Measurements from ENCODE around the gene POU6F1.

DNA sequence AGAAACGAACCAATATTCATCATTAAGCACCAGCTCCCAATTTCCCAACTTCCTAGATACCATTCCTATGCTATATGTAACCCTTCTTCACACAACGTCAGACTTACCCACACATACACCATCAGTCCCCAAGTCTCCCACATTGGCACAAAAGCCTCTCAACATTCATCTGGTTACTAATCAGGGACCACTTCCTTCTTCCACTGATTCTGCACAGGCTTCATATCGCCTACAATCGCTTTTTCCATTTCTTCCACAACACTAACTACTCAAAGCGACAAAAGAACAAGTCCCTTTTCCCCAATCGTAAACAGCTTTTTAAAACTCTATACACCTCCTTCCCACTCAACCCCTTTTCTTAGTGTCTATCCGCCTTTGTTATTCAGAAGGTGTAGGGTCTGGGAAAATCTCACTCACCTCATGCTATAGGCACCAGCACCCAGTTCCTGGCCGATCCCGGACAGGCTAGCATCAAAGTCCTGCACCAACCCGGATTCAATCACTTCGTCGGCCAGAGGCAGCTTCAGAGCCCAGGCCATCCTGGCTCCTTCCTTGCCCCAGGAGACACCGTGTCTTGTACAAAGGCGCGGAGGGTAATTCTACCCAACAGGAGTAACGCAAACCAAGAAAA, 45.9 kb downstream of the POU6F1 start:
- no peak for TF ChIP-seq POLR2AphosphoS5 (IDR thresholded peaks at IDR 0.05; ENCODE audit: low read depth, low read length)
- TF ChIP-seq, protein P1, sequence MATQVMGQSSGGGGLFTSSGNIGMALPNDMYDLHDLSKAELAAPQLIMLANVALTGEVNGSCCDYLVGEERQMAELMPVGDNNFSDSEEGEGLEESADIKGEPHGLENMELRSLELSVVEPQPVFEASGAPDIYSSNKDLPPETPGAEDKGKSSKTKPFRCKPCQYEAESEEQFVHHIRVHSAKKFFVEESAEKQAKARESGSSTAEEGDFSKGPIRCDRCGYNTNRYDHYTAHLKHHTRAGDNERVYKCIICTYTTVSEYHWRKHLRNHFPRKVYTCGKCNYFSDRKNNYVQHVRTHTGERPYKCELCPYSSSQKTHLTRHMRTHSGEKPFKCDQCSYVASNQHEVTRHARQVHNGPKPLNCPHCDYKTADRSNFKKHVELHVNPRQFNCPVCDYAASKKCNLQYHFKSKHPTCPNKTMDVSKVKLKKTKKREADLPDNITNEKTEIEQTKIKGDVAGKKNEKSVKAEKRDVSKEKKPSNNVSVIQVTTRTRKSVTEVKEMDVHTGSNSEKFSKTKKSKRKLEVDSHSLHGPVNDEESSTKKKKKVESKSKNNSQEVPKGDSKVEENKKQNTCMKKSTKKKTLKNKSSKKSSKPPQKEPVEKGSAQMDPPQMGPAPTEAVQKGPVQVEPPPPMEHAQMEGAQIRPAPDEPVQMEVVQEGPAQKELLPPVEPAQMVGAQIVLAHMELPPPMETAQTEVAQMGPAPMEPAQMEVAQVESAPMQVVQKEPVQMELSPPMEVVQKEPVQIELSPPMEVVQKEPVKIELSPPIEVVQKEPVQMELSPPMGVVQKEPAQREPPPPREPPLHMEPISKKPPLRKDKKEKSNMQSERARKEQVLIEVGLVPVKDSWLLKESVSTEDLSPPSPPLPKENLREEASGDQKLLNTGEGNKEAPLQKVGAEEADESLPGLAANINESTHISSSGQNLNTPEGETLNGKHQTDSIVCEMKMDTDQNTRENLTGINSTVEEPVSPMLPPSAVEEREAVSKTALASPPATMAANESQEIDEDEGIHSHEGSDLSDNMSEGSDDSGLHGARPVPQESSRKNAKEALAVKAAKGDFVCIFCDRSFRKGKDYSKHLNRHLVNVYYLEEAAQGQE (IDR thresholded peaks at IDR 0.05; ENCODE audit: insufficient read depth in 1 of 2, low read depth in 2 of 2, low read length in 2 of 2): no peak
- TF ChIP-seq TAF1 (IDR thresholded peaks at IDR 0.05; ENCODE audit: borderline replicate concordance, insufficient read depth, low read length): no peak
- TF ChIP-seq SIN3A (IDR thresholded peaks at IDR 0.05; ENCODE audit: borderline replicate concordance, insufficient read depth, low read length): no peak
- TF ChIP-seq FOXP2 (optimal IDR thresholded peaks at IDR 0.05; ENCODE audit: borderline replicate concordance, extremely low read depth, extremely low read length, insufficient read depth): no peak
